GM21529 (cell line): ENCODE data around the gene LRRC56.

Experiments used
- ATAC-seq: cut with Tn5 transposase; IDR thresholded peaks from one replicate; pipeline ENCODE4 v1.9.1; 2021; ENCODE audit not compliant: unreplicated experiment

Gene LRRC56

DNA sequence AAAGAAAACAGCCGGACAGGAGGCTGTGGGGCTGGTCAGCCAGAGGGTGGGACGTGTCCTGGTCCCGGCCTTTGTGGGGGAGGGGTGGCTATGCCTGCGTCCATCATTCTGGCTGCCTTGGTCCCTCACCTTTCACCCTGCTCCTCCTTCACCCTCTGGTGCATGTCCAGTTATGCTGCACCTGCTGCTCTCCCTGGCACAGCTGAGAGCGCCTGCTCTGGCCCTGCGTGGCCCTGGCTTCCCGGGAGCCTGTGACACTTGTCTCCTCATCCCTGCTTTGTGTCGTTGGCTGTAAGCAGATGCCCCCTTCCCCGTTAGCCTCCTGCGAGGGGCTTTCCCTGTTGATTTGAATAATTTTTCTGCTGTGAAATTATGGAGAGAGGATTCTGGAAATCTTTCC lies 55.6 kb downstream of the LRRC56 start:
- no peak for ATAC-seq

DNA sequence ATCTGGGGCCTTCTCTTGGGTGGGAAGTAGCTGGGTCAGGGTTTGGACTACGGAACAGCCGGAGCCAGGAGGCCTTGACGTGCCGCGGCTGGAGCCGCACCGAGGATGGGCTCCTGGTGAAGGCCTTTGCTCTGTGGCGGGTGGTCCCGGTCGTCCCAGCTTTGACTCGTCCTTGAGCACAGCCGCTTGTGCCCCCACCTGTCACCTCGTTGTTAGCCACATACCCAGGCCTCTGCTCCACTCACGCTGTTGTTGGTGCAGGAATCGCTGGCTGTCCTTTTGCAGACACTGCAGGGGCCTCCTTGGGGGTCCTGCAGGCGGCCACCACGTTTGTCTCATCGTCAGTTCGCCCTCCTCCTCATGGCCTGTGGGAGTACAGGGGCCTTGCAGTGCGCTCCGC lies 56.0 kb downstream of the LRRC56 start:
- no peak for ATAC-seq

DNA sequence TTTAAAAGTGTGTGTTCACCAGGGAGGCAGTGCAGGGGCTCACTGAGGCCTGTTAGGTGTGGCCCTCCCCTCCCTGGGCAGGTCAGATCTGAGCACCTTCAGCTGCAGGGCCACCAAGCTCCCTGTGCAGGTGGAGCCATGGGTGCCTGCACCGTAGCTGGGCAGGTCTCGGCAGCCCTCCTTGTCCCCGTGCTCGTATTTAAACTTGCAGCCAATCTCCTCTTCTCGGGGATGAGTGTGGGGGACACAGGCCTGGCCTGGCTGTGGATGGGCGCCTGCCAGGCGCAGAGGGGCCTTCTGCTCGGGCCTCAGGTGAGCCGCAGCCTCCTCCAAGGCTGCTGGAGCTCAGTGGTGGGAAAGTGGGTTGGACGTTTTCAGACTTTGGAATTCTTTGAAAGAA lies 58.1 kb downstream of the LRRC56 start:
- ATAC-seq: no peak

DNA sequence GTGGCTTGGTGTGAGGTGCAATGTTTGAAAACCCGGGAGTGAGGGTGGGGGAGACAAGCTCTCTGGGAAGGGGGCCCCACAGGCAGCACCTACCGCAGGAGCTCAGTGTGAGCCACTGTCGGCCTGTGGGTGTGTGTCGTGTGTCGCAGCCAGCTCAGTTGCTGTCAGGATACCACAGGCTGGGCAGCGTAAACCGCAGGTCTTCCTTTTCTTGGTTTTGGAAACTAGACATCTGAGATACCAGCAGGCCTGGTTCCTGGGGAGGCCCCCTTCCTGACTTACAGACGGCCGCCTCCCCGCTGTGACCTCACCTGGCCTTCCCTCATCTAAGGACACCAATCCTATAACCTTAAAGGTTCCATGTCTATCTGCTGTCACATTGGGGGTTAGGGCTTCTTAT lies 59.0 kb downstream of the LRRC56 start:
- ATAC-seq: no peak

DNA sequence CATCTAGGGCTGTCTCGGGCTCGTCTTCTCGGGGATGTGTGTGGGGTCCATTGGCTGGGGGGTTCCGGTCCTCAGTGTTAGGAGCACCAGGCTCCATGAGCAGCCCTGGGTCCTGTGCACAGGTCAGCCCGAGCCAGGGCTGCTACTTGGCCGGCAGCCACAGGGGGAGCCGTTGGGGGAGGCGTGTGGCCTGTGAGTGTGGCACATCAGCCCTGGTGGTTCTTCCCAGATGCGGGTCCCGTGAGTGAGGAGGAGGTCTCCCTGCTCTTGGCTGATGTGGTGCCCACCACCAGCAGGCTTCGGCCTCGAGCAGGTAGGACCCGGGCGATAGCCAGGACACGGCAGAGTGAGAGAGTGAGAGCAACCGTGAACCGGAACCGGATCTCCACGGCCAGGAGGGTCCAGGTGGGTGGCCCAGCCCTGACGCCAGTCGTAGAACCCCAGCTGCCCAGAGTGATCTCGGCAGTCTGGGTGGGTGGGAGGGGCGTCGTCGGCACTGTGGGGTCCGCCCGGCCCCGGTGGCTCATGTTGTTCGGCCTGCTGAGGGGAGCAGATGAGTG lies 59.9 kb downstream of the LRRC56 start:
- no peak for ATAC-seq

GRCh38 chr11:598005-598680 lies 60.8 kb downstream of the LRRC56 start:
- no peak for ATAC-seq

DNA sequence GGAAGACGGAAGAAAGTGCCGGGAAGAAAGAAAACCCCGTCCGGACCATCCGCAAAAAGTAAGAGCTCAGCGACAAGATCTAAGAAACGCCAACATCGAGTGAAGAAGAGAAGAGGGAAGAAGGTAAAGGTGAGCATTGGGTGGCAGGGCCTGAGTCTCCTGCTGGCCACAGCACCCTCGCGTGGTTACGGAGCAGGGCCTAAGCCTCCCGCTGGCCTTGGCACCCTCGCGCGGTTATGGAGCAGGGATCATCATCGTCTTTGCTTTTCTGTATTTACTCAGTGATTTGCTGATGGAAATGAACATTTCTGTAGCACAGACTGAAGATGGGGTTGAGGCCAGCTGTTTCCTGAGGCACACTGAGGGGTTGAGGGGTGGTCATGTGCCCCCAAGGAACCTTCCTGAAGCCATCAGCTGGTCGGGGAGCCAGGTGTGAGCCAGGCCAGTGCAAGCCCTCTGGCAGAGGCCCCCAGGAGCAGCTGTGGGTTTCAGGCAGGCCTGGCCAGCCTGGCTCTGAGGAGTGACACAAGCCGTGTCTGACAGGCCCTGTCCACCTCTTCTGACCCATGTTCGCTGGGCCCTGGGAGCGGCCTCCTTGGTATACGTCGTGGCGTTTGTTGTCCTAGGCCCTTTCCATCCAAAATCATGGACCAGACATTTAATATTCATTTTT lies 64.4 kb downstream of the LRRC56 start:
- no peak for ATAC-seq

GRCh38 chr11:603154-603553 lies 65.8 kb downstream of the LRRC56 start:
- ATAC-seq: no peak
